Endothelial cell of umbilical vein (primary cell): Measurements from ENCODE around the gene ZNF91. TPM values are rescaled to one million over a fixed set of nuclear protein-coding genes. Genes with fewer than 3 reads are reported as not detected.

Source experiments
- BruUV-seq: library from RNA; stranded (reverse); fragments of 400-500 nt; replicated peaks from 2 replicates; lab custom pipeline; 2021; lab: Mats Ljungman, UMichigan
- CTCF ChIA-PET: fragments of 300-600, 350-600 bp; sonication (Branson Sonifier 250); formaldehyde crosslinking; loops from one replicate; lab custom pipeline; 2021; ENCODE audit warnings: antibody characterized with exemption, inconsistent platforms; lab: Charles Lee
- POLR2A ChIA-PET: fragments of 300-600, 350-600 bp; sonication (Branson Sonifier 250); formaldehyde crosslinking; loops from one replicate; lab custom pipeline; 2021; ENCODE audit warnings: antibody characterized with exemption, inconsistent platforms; lab: Charles Lee
- DNase-seq: peaks from one replicate; pipeline ENCODE4 v3.0.0-alpha.2; 2011; ENCODE audit warnings: low read depth, low spot score
- FAIRE-seq: peaks from 2 replicates; lab custom pipeline; 2011; peaks lifted over from hg19 to GRCh38; lab: Jason Lieb, UNC
- H2AFZ ChIP-seq: 2 replicates; pipeline ENCODE4 v1.6.0; 2012; ENCODE audit warnings: low read depth, low read length, control low read depth, inconsistent platforms
- H3K27ac ChIP-seq: 2 replicates; pipeline ENCODE4 v1.5.1; 2011; ENCODE audit warnings: low read depth, mild to moderate bottlenecking, control low read depth, low read length, moderate library complexity; ENCODE audit not compliant: insufficient read depth
- H3K27me3 ChIP-seq, 2 experiments: 2 replicates each; pipeline versions ENCODE4 v1.6.0 to v1.6.1; 2011; ENCODE audit warnings: low read length in 2 of 2, mixed read lengths in 1 of 2; ENCODE audit not compliant: control insufficient read depth in 2 of 2, insufficient read depth in 2 of 2
- H3K36me3 ChIP-seq, 2 experiments: 2 replicates in 1 of 2; 3 replicates in 1 of 2; pipeline ENCODE4 v1.5.1; 2011; ENCODE audit warnings: low read length in 2 of 2, mild to moderate bottlenecking in 1 of 2, moderate library complexity in 1 of 2; ENCODE audit not compliant: control insufficient read depth in 2 of 2, insufficient read depth in 2 of 2; ENCODE audit errors: extremely low read depth in 1 of 2
- H3K4me1 ChIP-seq: 3 replicates; pipeline ENCODE4 v1.5.1; 2011; ENCODE audit warnings: mild to moderate bottlenecking, low read length; ENCODE audit not compliant: control insufficient read depth, insufficient read depth; ENCODE audit errors: extremely low read depth
- H3K4me2 ChIP-seq: 2 replicates; pipeline ENCODE4 v1.6.1; 2011; ENCODE audit warnings: low read length, control low read depth, mixed read lengths; ENCODE audit not compliant: insufficient read depth
- H3K4me3 ChIP-seq, 3 experiments: fragments of 200-600 bp in 1 of 3; sonication (generic), shearing (Covaris generic) in 1 of 3; replicated peaks in 1 of 3; 2 replicates each; pipeline ENCODE4 v1.5.1; 2011 to 2016; ENCODE audit warnings: control low read depth in 3 of 3, low read length in 3 of 3, mild to moderate bottlenecking in 2 of 3, inconsistent platforms in 1 of 3, low read depth in 1 of 3, moderate library complexity in 1 of 3; ENCODE audit not compliant: insufficient read depth in 1 of 3
- H3K79me2 ChIP-seq: 2 replicates; pipeline ENCODE4 v1.6.0; 2012; ENCODE audit warnings: low read length, inconsistent platforms; ENCODE audit not compliant: control insufficient read depth, insufficient read depth
- H3K9ac ChIP-seq: replicated peaks from 2 replicates; pipeline ENCODE3; 2011; ENCODE audit warnings: low read length, control low read depth; ENCODE audit not compliant: insufficient read depth; ENCODE audit errors: extremely low read depth
- H3K9me1 ChIP-seq: replicated peaks from 3 replicates; pipeline ENCODE4 v1.6.0; 2011; ENCODE audit warnings: mild to moderate bottlenecking, low read length; ENCODE audit not compliant: control insufficient read depth, insufficient read depth; ENCODE audit errors: extremely low read depth
- H3K9me3 ChIP-seq: replicated peaks from 2 replicates; pipeline ENCODE4 v1.5.1; 2012; ENCODE audit warnings: low read length, inconsistent platforms; ENCODE audit not compliant: control insufficient read depth, insufficient read depth
- H4K20me1 ChIP-seq: replicated peaks from 2 replicates; pipeline ENCODE3; 2011; ENCODE audit warnings: mild to moderate bottlenecking, low read length; ENCODE audit not compliant: control insufficient read depth, insufficient read depth; ENCODE audit errors: extremely low read depth
- EZH2 ChIP-seq: IDR thresholded peaks from 2 replicates; pipeline ENCODE4 v1.6.1; 2012; ENCODE audit warnings: borderline replicate concordance, low read depth, mild to moderate bottlenecking, moderate library complexity, low read length, inconsistent platforms; ENCODE audit not compliant: severe bottlenecking
- FOS ChIP-seq: IDR thresholded peaks from 2 replicates; pipeline ENCODE4 v1.6.1; 2011; ENCODE audit warnings: mild to moderate bottlenecking, low read length, moderate library complexity, borderline replicate concordance; ENCODE audit not compliant: insufficient read depth
- GATA2 ChIP-seq: IDR thresholded peaks from 2 replicates; pipeline ENCODE4 v1.7.0; 2011; ENCODE audit warnings: low read depth, mild to moderate bottlenecking, moderate library complexity, mixed read lengths, low read length; ENCODE audit not compliant: insufficient read length, insufficient read depth
- JUN ChIP-seq: IDR thresholded peaks from 2 replicates; pipeline ENCODE4 v1.6.1; 2011; ENCODE audit warnings: borderline replicate concordance, low read depth; ENCODE audit not compliant: insufficient read length, insufficient read depth
- MYC ChIP-seq: IDR thresholded peaks from one replicate; pipeline ENCODE4 v1.6.1; 2011; ENCODE audit warnings: mild to moderate bottlenecking, low read depth, low read length
- POLR2A ChIP-seq: IDR thresholded peaks from 2 replicates; pipeline ENCODE4 v1.6.1; 2012; ENCODE audit warnings: low read depth, mild to moderate bottlenecking, control low read depth, low read length
- POLR2AphosphoS5 ChIP-seq: IDR thresholded peaks from 2 replicates; pipeline ENCODE4 v1.6.1; 2012; ENCODE audit warnings: low read depth, mild to moderate bottlenecking, control low read depth, low read length, moderate library complexity; ENCODE audit not compliant: insufficient read depth
- dilution Hi-C: fragments of 300-500 bp; cut with MboI; formaldehyde crosslinking; loops from one replicate; pipeline ENCODE4 v1.15.0; 2019; ENCODE audit warnings: low sequenced_read_pairs; ENCODE audit not compliant: extremely low pct_ligation_motif_present
- intact Hi-C: fragments of 100-400 bp; cut with micrococcal nuclease; formaldehyde crosslinking; loops from one replicate; pipeline ENCODE4 v1.10.0; 2022
- polyA plus RNA-seq, 4 experiments: library from polyadenylated mRNA; depleted of rRNA in 3 of 4; stranded (reverse) in 3 of 4; unstranded in 1 of 4; fragments of >200 nt; gene quantifications; 2 replicates each; pipeline versions ENCODE4 v1.2.1 to v1.2.3, GENCODE V29; 2011 to 2012; ENCODE audit warnings: missing spikeins in 1 of 4
- total RNA-seq: library from RNA; stranded (reverse); gene quantifications from 2 replicates; pipeline ENCODE4 v1.2.3, GENCODE V29; 2021
- TF ChIP-seq, protein P1 (sequence below), 2 donors: IDR thresholded peaks; 1 replicate in 1 of 2; 2 replicates in 1 of 2; pipeline ENCODE4 v1.5.1; 2011; ENCODE audit warnings: low read length in 2 of 2, mild to moderate bottlenecking in 2 of 2, moderate library complexity in 2 of 2, control low read depth in 1 of 2, inconsistent platforms in 1 of 2, low read depth in 1 of 2; ENCODE audit not compliant: insufficient read depth in 1 of 2; ENCODE audit errors: extremely low read depth in 1 of 2
- TF ChIP-seq, protein P2 (sequence below): IDR thresholded peaks from 2 replicates; pipeline ENCODE4 v1.6.1; 2011; ENCODE audit not compliant: insufficient read depth, insufficient read length

Gene ZNF91
- total and polyA plus RNA-seq, 2 donors (not counting 3 experiments of a cell fraction or from before 2014, with no cell fraction given), result 9.6 to 17.0 TPM

DNA sequence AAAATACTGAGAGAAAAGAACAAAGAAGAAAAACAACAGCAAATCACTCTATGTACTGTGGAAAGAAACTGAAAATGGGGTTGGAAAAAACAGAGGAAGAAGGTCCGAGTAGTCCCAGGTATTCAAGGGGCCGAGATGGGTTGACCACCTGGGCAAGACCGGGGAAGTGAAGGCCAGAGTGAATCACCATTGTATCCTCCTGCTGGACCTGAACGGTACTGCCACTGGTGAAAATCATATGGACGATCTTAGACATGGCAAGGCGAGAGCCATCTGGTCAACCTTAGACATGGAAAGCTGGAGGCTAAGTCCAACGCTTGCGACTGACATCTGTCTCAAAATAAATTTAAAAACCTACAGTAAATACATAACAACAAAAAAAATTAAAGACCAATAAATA is 44.4 kb upstream of the ZNF91 start:
- no peak for FAIRE-seq
- H3K79me2 ChIP-seq, result no peaks in the 10 kb centered on the region
- POLR2A ChIA-PET, result no interaction called here
- H3K27me3 ChIP-seq, result no peaks in the 10 kb centered on the region
- intact Hi-C loops (no loop called here), dilution Hi-C loops (no loop called here)
- H4K20me1 ChIP-seq, result no peaks in the 10 kb centered on the region
- no peaks in the 10 kb centered on the region for H3K36me3 ChIP-seq
- no peak overlapping the region for H3K4me3 ChIP-seq
- TF ChIP-seq, protein P1, sequence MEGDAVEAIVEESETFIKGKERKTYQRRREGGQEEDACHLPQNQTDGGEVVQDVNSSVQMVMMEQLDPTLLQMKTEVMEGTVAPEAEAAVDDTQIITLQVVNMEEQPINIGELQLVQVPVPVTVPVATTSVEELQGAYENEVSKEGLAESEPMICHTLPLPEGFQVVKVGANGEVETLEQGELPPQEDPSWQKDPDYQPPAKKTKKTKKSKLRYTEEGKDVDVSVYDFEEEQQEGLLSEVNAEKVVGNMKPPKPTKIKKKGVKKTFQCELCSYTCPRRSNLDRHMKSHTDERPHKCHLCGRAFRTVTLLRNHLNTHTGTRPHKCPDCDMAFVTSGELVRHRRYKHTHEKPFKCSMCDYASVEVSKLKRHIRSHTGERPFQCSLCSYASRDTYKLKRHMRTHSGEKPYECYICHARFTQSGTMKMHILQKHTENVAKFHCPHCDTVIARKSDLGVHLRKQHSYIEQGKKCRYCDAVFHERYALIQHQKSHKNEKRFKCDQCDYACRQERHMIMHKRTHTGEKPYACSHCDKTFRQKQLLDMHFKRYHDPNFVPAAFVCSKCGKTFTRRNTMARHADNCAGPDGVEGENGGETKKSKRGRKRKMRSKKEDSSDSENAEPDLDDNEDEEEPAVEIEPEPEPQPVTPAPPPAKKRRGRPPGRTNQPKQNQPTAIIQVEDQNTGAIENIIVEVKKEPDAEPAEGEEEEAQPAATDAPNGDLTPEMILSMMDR (IDR thresholded peaks at IDR 0.05; ENCODE audit: extremely low read depth in 1 of 2, insufficient read depth in 1 of 2, low read depth in 1 of 2, low read length in 2 of 2), result no peak
- H3K9ac ChIP-seq, result no peak overlapping the region
- no peaks in the 10 kb centered on the region for H3K9me1 ChIP-seq
- DNase-seq, result no peak
- no TSS peak for BruUV-seq
- peaks cover 4% of the 10 kb centered on the region for H3K9me3 ChIP-seq
- no peak overlapping the region for H2AFZ ChIP-seq
- H3K4me2 ChIP-seq, result no peak overlapping the region
- no peaks in the 10 kb centered on the region for H3K4me1 ChIP-seq
- CTCF ChIA-PET, result no interaction called here
- no peak overlapping the region for H3K27ac ChIP-seq

DNA sequence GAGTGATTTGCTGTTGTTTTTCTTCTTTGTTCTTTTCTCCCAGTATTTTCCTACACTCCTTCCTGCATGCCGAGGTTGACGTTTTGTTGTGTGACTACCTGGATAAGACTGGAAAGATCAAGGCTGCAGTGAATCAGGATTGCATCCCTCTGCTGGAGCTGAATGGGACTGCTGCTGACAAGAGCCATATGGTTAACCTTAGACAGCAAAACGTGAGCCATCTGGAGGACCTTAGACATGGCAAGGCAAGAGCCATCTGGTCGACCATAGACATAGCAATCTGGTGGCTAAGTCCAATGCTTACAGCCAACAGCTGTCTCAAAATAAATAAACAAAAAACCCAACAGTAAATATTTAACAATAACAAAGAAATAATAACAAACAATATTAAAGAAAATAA is 42.6 kb upstream of the ZNF91 start:
- Histone ChIP-seq H3K4me3 (no peak overlapping the region), H2AFZ (no peak overlapping the region), H3K4me2 (no peak overlapping the region), H4K20me1 (no peaks in the 10 kb centered on the region), H3K9me3 (peaks cover 4% of the 10 kb centered on the region), H3K27me3 (no peaks in the 10 kb centered on the region), H3K4me1 (no peaks in the 10 kb centered on the region), H3K27ac (no peak overlapping the region), H3K9me1 (no peaks in the 10 kb centered on the region), H3K79me2 (no peaks in the 10 kb centered on the region), H3K9ac (no peak overlapping the region), H3K36me3 (no peaks in the 10 kb centered on the region)
- DNase-seq (no peak), FAIRE-seq (no peak)
- intact Hi-C loops (no loop called here), dilution Hi-C loops (no loop called here)
- CTCF ChIA-PET, result no interaction called here
- BruUV-seq, result no TSS peak
- TF ChIP-seq, protein P2, sequence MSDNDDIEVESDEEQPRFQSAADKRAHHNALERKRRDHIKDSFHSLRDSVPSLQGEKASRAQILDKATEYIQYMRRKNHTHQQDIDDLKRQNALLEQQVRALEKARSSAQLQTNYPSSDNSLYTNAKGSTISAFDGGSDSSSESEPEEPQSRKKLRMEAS, result no peak
- no peak for TF ChIP-seq POLR2A
- no peak for TF ChIP-seq JUN
- no peak for TF ChIP-seq POLR2AphosphoS5
- no peak for TF ChIP-seq EZH2
- TF ChIP-seq MYC, result no peak
- no peak for TF ChIP-seq GATA2
- TF ChIP-seq, protein P1 (IDR thresholded peaks at IDR 0.05; ENCODE audit: extremely low read depth in 1 of 2, insufficient read depth in 1 of 2, low read depth in 1 of 2, low read length in 2 of 2), result no peak
- no peak for TF ChIP-seq FOS
- POLR2A ChIA-PET, result no interaction called here
